GM18511 (cell line): ENCODE data around the gene DEPDC4.
"Not testable (repeated sequence)": the region's sequence is repeated elsewhere in the genome, so short reads cannot be mapped to it uniquely, and the experiment has no call there.

Experiments
- ATAC-seq: cut with Tn5 transposase; IDR thresholded peaks from one replicate; pipeline ENCODE4 v1.9.1; 2021; ENCODE audit warnings: mild to moderate bottlenecking, moderate library complexity; ENCODE audit not compliant: unreplicated experiment

DEPDC4 gene

DNA sequence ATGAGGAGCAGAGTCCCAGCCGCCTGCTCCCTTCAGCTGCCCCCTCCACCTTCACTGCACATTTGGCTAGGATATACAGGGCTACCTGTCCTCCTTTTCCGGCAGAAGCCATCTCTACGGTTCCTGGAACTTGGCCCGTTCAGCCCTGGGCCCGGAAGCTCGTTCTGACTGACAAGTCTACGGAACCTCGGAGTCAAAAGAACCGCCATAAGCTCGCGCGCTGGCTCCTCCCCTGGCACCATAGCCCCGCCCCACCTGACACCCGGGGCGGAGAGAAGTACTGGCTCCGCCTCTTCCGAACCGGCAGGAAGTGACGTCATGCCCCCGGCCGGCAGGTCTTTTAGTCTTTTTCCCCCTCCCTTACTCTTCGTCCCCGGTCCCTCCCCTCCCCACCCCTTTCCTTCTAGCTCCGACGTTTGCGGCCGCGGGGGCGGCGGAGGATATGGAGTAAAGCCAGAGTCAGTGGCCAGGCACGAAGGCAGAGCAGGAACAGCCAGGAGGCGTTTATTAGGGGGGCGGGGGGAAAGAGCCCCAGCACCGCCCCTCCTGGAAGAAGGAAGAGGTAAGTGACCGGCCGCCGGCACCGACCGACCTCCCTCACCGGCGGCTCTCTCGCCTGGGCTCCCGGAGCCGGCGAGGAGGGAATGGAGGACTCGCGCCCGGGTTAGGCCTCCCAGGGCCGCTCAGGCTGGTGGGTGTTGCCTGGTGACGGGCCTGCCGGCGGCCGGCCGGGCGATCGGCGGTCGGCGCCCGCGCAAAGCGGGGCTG is at the start of gene DEPDC4, which contains the start of gene SCYL2:
Gene DEPDC4 (minus strand): TSS at position 245 of the 768 bp plus-strand sequence. CDS start 3 bp downstream, at position 242.
Gene SCYL2 (plus strand): TSS at position 343 of the 768 bp plus-strand sequence. CDS start 15,794 bp downstream, outside the sequence.
- ATAC-seq = peak; percentile 92

DNA sequence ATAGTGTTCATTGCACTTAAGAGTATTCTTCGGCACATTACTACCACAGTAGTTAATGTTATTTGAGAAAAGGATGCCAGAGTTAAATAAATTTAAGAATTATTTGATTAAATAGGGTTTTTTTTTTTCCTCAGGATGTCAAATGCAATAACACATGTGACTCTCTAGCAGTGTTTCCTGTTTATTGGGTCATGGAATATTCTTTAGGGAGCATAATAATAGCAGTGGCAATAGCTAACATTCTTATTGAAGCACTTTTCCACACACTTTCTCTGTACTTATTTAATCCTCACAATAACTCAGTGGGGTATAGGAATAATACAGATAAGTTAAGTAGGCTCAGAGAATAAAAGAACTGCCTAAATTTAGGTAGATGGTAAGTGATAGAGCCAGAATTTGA is 44.4 kb upstream of the DEPDC4 start:
- no peak for ATAC-seq

DNA sequence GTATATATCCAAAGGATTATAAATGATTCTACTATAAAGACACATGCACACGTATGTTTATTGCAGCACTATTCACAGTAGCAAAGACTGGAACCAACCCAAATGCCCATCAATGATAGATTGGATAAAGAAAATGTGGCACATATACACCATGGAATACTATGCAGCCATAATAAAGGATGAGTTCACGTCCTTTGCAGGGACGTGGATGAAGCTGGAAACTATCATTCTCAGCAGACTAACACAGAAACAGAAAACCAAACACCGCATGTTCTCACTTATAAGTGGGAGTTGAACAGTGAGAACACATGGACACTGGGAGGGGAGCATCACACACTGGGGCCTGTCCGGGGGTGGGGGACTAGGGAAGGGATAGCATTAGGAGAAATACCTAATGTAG is 41.3 kb upstream of the DEPDC4 start:
- not testable (repeated sequence) for ATAC-seq

DNA sequence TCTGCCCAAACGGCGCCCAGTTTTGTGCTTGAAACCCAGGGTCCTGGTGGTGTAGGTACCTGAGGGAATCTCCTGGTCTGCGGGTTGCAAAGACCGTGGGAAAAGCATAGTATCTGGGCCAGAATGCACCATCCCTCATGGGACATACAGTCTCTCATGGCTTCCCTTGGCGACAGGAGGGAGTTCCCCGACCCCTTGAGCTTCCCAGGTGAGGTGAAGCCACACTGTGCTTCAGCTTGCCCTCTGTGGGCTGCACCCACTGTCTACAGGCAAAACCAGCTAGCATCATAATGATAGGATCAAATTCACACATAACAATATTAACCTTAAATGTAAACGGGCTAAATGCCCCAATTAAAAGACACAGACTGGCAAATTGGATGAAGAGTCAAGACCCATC is 37.5 kb upstream of the DEPDC4 start:
- not testable (repeated sequence) for ATAC-seq

DNA sequence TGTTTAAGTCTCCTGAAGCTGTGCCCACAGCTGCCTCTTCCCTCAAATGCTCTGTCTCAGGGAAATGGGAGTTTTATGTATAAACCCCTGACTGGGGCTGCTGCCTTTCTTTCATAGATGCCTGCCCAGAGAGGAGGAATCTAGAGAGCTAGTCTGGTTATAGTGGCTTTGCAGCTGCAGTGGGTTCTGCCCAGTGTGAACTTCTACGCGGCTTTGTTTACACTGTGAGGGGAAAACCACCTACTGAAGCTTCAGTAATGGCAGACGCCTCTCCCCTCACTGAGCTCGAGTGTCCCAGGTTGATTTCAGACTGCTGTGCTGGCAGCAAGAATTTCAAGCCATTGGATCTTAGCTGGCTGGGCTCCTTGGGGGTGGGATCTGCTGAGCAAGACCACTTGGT is 37.0 kb upstream of the DEPDC4 start:
- no peak for ATAC-seq

DNA sequence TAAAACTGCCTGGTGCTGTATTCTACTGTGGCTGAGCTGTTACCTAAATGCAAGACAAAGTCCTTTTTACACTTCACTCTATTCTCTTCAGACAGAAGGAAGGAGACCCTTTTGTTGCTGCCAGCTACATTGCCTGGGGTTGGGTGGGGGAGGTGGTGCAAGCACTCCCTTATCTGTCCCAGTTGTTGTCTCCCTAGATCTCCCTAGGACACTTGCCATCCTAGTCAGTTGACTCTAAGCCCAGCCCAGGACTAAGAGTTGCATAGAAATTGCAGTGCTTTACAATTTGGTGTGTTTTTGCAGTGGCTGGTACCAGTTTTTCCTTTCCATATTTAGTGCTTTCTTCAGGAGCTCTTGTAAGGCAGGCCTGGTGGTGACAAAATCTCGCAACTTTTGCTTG is 35.2 kb upstream of the DEPDC4 start:
- no peak for ATAC-seq

DNA sequence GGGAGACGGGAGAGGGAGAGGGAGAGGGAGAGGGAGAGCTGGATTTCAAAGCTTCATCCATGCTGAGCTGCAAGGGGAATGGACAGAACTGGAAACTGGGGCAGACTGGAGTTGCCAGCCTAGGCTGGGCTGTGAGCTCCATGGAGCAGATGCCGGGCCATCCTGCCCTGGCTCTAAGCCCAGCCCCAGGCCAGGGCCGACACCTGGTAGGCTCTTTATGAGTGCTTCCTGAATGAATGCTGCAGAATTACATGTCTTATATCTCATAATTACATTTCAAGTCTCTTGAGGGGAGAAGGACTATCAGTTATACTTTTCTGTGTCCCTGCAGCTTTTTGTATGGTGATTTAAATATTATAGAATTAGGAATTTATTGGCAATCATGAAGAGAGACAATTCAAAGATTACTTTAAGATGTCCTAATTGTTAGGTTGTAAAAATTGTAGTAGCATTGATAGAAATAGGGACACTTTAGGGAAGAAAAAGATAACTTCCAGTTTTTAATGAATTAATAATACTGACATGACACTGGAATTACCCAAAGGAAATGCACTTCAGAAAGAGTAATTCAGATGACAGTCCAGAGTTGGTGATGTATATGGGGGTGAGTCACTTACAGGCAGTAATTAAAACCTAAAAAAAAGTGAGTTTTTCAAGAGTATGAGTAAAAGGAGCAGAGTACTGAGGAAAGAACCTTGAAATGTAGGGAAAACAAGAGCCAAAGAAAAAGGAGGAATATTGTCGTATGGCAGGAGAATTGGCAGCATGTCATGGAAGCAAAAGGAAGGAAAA is 29.1 kb upstream of the DEPDC4 start:
- ATAC-seq = no peak

DNA sequence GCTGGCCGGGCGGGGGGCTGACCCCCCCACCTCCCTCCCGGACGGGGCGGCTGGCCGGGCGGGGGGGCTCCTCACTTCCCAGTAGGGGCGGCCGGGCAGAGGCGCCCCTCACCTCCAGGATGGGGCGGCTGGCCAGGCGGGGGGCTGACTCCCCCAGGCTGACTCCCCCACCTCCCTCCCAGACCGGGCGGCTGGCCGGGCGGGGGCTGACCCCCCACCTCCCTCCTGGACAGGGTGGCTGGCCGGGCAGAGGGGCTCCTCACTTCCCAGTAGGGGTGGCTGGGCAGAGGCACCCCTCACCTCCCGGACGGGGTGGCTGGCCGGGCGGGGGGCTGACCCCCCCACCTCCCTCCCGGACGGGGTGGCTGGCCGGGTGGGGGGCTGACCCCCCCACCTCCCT is 27.5 kb upstream of the DEPDC4 start:
- not testable (repeated sequence) for ATAC-seq

DNA sequence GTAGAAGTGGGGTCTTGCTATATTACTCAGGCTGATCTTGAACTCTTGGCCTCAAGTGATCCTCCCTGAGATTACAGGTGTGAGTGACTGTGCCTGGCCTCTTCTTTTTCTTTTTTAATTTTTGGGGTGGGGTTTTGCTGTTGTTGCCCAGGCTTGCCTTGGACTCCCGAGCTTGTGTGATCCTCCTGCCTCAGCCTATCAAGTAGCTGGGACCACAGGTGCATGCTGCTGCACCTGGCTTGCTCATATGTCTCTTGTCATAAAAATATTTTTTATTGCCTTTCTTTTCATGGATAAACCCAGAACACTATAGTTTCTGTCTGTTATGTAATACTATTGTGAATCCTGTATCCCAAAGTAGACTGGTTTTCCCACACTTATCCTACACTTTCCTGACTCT is 26.1 kb upstream of the DEPDC4 start:
- no peak for ATAC-seq

DNA sequence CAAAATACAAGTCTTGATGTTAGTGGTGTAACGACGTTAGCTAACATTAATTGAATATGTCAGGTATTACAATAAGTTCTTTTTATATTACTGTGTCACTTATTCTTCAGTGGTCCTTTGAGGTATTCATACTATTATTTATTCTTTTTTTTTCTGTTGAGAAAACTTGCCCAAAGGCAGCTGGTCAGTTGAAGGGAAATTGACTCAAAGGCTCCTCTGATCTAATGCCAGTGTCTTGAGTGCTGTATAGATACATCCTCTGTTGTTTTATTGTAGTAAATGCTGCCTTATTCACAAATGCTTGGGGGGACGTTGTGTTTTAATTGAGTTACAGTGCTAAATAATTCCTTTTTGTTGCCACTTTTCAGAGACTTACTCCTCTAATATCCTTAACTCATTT is 23.1 kb upstream of the DEPDC4 start:
- ATAC-seq = no peak

DNA sequence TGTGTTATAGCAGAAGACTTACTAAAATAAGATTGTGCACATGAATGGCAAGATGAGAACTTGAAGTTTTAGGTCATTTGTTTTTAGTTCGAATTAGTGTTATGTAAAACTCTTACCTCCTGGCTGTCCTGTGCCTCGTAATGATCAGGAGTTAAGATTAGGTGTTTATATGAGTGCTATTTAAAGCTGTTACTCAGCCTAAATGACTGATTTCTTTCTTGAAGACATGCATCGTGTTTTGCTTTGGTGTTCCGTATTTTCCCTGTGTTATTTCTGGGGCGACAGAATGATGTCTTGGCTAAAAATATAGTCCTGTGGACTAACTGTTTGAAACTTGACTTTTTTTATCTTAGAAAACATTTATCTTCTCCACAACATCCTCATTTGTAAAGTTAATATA is 22.2 kb upstream of the DEPDC4 start:
- ATAC-seq = no peak

DNA sequence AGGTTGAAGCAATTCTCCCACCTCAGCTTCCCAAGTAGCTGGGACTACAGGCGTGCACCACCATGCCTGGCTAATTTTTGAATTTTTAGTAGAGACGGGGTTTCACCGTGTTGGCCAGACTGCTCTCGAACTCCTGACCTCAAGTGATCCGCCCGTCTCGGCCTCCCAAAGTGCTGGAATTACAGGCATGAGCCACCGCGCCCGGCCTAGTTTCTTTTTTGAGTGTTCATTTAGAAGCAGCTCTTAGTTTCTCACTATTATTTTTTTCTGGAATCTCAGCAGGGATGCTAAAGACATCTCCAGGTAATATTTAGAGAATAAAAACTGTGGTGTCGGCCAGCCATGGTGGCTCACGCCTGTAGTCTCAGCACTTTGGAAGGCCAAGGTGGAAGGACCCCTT is 17.7 kb upstream of the DEPDC4 start:
- ATAC-seq = not testable (repeated sequence)

DNA sequence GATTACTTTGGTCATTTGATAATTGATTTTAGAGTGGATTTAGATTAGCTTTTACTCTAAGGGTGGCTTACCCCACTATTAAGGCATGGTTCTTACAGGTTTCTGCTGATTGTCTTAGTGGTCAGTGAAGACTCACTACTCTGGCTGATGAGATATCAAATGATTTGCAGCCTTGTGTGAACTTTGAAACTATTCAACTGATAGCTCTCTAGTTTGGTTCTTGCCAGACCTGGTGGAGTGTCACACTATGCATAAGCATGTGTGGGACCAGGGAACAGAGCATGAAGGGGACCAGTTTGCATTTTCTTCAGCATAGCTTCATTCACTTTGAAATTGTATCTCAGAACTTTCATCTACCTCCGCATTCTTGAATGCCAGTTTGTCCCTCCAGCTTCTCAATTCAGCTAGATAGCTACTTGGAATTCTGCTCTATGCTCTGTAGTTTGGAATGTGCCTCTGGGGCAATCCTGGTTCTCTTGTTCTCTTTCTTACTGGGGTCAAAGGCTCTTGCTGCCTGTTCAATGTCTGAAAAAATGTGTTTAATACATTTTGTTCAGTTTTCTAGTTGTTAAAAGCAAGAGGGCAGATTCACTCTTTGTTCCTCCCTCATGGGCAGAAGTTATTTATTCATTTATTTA is 12.8 kb upstream of the DEPDC4 start:
- ATAC-seq = no peak

DNA sequence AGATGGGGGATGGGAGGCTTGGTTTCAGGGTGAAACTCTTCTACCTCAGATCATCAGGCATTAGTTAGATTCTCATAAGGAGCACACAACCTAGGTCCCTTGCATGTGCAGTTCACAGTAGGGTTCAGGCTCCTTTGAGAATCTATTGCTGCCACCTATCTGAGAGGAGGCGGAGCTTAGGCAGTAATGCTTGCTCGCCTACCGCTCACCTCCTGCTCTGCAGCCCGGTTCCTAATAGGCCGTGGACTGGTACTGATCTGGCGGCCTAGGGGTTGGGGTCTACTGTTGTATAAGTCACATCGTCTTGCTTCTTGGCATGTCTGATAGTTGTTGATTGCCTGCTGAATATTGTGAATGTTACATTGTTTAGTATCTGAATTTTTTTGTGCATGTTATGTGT is 12.3 kb upstream of the DEPDC4 start:
- ATAC-seq = no peak

DNA sequence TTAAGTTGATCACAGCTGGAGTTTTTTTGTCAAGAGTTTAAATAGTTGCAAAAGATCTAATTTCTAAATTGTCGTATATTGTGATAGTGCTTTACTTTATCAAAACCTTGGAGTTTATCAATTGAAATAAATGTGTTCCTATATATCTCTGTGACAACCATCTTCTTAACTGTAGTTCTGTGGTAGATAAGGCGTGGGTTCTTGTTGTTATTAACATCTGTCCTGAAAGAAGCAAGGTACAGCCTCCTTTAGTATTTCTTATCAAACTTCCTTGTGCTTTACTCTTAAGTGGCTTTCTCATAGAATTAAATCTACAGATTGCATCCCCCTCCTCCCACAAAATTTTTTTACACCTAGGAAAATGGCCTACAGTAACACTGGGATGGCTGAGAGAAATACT is 7.4 kb upstream of the DEPDC4 start:
- no peak for ATAC-seq

DNA sequence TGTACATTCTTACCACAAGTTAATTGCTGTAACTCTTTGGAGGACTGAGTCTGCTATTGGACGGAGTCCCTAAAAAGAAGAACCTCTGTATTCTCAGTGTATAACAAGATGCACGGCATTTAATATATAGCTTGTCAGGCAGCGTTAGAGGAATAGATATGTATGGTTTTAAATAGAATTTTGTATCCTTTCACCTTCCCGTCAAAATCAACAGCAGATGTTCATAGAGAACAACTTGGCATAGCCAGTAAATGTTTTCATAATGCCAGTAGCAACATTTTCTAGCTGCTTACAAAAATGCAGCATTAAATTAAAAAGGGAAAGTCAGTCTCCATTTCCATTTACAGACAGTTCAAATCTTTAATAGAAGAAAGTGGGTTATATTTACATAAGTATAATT is 6.9 kb upstream of the DEPDC4 start:
- ATAC-seq = no peak

DNA sequence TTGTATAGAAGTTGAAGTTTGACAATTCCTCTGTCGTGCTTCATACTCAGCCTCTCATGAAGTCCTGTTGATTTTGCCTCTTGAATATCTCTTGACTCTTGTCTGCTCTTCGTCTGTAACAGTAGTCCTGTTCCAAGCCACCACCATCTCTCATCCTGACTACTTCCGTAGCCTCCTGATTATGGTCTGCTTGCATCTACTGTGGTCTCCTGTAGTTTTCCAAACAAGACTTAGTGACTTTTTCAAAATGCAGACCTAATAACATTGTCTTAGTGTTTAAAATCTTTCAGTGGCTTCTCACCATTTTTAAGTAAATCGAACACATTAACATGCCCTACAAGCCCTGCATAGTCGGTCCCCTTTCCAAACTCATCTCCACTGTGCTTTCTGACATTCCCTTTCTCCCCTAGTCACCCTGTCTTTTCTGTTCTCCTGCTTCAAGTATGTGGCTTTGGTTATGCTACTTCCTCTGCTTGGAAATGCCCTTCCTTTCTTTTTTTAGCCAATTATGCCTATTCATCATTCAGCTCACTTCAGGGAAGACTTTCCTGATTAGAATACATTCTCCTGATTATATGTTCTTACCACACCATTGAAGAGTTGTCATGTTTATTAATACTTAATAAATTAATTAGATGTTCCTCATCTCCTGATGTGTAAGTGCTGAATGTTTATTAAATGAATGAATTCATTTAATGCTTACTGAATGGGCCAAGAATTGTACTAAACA is 2.1 kb upstream of the DEPDC4 start:
- no peak for ATAC-seq

DNA sequence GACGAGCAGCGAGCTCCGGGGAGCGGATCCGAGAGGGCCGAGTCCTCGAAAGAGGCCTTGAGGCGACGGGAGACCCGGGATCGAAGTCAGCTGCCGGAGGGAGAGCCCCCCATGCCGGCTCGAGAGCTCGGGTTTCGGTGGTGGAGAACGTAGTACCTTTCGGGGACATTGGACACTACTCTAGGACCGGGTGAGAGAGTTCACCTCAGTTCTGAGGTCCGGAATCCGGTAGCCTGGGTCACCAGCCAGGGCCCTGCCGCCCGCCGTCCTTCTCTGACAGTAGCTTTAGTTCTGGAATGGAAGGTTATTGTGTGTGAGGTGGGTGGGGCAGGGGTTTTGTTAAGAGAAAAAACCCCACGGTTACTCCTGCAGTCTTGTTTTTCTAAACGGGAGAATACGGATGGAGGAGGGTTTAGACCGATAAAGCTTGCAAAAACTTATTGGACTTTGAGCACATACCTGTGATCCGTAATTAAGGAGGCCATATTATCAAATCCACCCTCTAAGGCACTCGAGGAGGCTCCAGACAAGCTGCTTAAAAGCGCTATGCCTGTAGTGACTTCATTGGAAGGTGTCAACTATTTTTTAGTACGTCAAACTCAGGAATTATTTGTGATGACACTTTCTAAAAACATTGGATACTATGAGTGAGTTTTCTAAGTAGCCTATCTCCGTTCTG is 863 bp upstream of the DEPDC4 start:
- ATAC-seq = peak; percentile 16

DNA sequence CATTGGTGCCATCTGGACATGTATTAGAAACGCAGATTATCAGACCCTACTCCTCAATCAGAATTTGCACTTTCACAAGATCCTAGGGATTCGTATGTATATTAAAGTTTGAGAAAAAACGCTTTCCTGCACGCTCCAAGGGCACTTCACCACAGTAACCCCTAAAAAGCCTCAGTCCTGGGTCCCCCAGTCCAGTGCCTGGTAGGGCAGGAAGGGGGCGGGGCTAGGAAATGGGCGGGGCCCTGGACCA is 369 bp downstream of the DEPDC4 start:
- peak; percentile 89 for ATAC-seq

DNA sequence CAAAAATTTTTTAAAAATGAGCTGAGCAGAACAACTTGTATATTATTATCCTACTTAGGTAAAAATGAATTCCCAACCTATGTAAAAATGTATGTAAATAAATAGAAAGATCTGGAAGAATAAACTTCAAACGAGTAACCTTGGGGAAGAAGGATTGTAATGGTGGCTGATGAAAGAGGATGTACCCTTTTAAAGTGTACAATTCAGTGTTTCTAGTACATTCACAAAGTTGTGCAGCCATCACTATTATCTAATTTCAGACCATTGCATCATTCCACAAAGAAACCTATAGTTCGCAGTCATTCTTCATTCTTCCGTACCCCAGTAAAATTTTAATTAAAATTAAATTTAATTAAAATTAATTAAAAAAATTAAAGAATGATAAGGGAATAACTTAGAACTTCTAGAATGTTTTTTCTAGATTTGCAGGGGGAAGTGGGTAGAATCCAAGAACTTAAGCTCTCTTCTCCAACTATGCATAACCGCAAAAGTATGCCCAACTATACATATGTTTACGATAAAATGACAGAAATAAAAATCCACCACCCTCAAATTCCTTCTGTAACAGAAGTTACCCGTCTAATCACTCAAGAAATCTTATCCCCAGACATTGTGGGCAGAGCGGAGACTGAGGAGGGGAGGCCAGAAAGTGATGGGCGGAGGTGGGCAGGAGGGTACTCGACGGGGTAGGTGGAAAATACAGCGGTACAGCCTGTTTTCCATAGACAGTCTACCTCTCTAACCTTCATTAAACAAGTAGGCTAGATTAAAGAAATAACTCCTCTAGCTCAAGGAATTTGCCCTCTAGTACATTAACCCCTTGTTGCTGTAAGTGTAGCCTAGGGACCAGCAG is 921 bp downstream of the DEPDC4 start:
- peak; percentile 10 for ATAC-seq
